ENCODE data around the gene FOCAD.
A peak's percentile ranks its signal among the peaks of the same experiment; 100 is the strongest.
"Not testable (repeated sequence)": the region's sequence is repeated elsewhere in the genome, so short reads cannot be mapped to it uniquely, and the experiment has no call there.

FOCAD gene

DNA sequence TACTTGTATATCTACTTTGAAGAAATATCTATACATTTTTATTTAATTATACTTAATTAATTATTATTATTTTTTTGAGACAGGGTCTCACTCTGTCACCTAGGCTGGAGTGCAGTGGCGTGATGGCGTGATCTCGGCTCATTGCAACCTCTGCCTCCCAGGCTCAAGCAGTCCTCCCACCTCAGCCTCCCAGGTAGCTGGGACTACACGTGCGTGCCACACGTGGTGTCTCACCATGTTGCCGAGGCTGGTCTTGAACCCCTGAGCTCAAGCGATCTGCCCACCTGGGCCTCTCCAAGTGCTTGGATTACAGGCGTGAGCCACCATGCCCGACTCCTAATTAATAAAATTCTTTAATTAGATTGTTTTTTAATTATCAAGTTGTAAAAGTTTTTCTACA, 10.5 kb upstream of the FOCAD start:
- not testable (repeated sequence) for H2BK12ac ChIP-seq (ENCODE audit: low read length in 2 of 2); H2AK5ac ChIP-seq (ENCODE audit: low read length, severe bottlenecking); H3K27me3 ChIP-seq (ENCODE audit: control insufficient read depth in 1 of 2, insufficient read depth in 1 of 2, low read length in 2 of 2); H3K79me1 ChIP-seq (replicated peaks; ENCODE audit: low read length, poor library complexity, severe bottlenecking); H3K9me3 ChIP-seq (ENCODE audit: control insufficient read depth, low read length); H2BK15ac ChIP-seq (ENCODE audit: low read depth, poor library complexity, severe bottlenecking); H3K9ac ChIP-seq (ENCODE audit: low read length); H3K4me3 ChIP-seq (ENCODE audit: insufficient read depth in 1 of 2, low read depth in 1 of 2, low read length in 2 of 2); DNase-seq; H4K8ac ChIP-seq (ENCODE audit: low read length); H3K23ac ChIP-seq (ENCODE audit: low read length in 2 of 2); H3K14ac ChIP-seq (ENCODE audit: low read length in 2 of 2); H3K18ac ChIP-seq (ENCODE audit: low read depth in 1 of 2, low read length in 2 of 2); H3K27ac ChIP-seq (ENCODE audit: low read length, poor library complexity, severe bottlenecking); H2BK120ac ChIP-seq (ENCODE audit: low read depth, low read length); H4K91ac ChIP-seq (ENCODE audit: low read length); H3K4me2 ChIP-seq (ENCODE audit: low read length, poor library complexity, severe bottlenecking); H3K36me3 ChIP-seq (ENCODE audit: control insufficient read depth in 1 of 2, insufficient read depth in 2 of 2, low read depth in 1 of 2, low read length in 2 of 2); H2AFZ ChIP-seq (ENCODE audit: low read depth, low read length); H3K4ac ChIP-seq (ENCODE audit: low read depth in 1 of 2, low read length in 2 of 2); H2BK5ac ChIP-seq (ENCODE audit: low read depth, low read length, poor library complexity, severe bottlenecking); H3K4me1 ChIP-seq (ENCODE audit: control insufficient read depth, insufficient read depth, low read depth, low read length)
- WGBS = 98% methylated on average over 7 of the region's 10 CpGs

DNA sequence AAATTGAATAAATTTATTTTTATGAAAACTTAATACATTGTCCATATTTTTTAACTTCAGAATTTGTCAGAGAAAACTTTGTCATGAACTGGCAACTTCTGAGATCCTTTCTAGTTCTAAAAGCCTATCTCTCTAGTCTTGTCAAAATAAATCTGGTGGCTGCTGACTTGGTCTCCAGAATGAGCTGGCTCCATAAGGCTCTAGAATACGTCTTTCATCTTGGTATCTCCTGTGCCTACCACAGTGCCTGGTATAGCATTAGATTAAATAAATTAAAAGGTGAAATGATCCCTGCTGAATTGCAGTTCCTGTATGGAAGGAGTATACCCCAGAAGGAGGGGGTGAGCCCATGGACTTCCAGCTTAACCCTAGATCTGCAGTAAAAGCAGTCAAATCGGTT, 2.6 kb upstream of the FOCAD start:
- no peak overlapping the region for H3K14ac ChIP-seq (ENCODE audit: low read length in 2 of 2)
- H2AFZ ChIP-seq (ENCODE audit: low read depth, low read length) = no peak overlapping the region
- no peak overlapping the region for H3K4me2 ChIP-seq (ENCODE audit: low read length, poor library complexity, severe bottlenecking)
- DNase-seq = no peak
- H3K4me1 ChIP-seq (ENCODE audit: control insufficient read depth, insufficient read depth, low read depth, low read length) = peaks cover 10% of the 10 kb centered on the region
- no peak overlapping the region for H2AK5ac ChIP-seq (ENCODE audit: low read length, severe bottlenecking)
- H3K36me3 ChIP-seq (ENCODE audit: control insufficient read depth in 1 of 2, insufficient read depth in 2 of 2, low read depth in 1 of 2, low read length in 2 of 2) = no peaks in the 10 kb centered on the region
- no peak overlapping the region for H3K4me3 ChIP-seq (ENCODE audit: insufficient read depth in 1 of 2, low read depth in 1 of 2, low read length in 2 of 2)
- no peak overlapping the region for H3K23ac ChIP-seq (ENCODE audit: low read length in 2 of 2)
- no peak overlapping the region for H2BK15ac ChIP-seq (ENCODE audit: low read depth, poor library complexity, severe bottlenecking)
- no peak overlapping the region for H4K8ac ChIP-seq (ENCODE audit: low read length)
- H3K27me3 ChIP-seq (ENCODE audit: control insufficient read depth in 1 of 2, insufficient read depth in 1 of 2, low read length in 2 of 2) = no peaks in the 10 kb centered on the region
- no peak overlapping the region for H2BK120ac ChIP-seq (ENCODE audit: low read depth, low read length)
- no peak overlapping the region for H3K18ac ChIP-seq (ENCODE audit: low read depth in 1 of 2, low read length in 2 of 2)
- H2BK5ac ChIP-seq (ENCODE audit: low read depth, low read length, poor library complexity, severe bottlenecking) = no peak overlapping the region
- H4K91ac ChIP-seq (ENCODE audit: low read length) = no peak overlapping the region
- no peak overlapping the region for H2BK12ac ChIP-seq (ENCODE audit: low read length in 2 of 2)
- WGBS = 100% methylated on average over 2 of the region's 2 CpGs
- no peak overlapping the region for H3K27ac ChIP-seq (ENCODE audit: low read length, poor library complexity, severe bottlenecking)
- H3K4ac ChIP-seq (ENCODE audit: low read depth in 1 of 2, low read length in 2 of 2) = no peak overlapping the region
- no peak overlapping the region for H3K9ac ChIP-seq (ENCODE audit: low read length)
- H3K79me1 ChIP-seq (replicated peaks; ENCODE audit: low read length, poor library complexity, severe bottlenecking) = peaks cover 2% of the 10 kb centered on the region
- peaks cover 2% of the 10 kb centered on the region for H3K9me3 ChIP-seq (ENCODE audit: control insufficient read depth, low read length)

DNA sequence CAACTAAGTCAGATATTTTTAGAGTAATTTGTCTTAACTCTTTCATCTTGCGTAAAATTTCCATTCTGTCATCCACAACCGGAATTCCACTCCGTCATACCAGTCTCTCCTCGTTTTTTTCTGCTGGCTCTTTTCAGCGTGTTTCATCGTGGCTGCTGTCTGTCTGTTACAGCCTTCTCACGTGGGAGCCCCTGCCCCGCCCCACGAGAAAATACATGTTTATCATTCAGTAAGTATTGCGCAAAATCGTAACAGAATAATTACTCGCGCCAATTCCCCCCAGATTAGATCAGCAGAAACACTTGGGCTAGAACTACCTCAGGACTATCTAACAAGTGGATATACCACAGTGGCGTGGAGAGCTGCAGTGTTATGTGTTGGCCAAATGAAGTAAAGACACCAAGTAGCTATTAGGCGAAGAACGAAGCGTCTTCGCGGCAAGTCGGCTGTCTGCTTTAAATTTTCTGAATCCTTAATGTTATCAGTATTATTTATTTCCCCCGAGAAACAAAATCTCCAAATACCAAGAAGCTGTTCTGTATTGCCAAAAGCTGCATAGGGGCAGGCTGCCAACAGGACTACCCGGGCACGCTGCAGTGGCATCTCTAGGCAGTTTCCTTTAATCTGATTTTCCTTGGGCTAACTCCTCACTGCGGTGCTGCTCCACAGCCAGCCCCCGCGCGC, 566 bp upstream of the FOCAD start:
- H4K8ac ChIP-seq (ENCODE audit: low read length) = no peak overlapping the region
- no peak overlapping the region for H3K23ac ChIP-seq (ENCODE audit: low read length in 2 of 2)
- peak overlapping the region in 1 of 2 experiments; percentile 79 for H3K4ac ChIP-seq (ENCODE audit: low read depth in 1 of 2, low read length in 2 of 2)
- H3K79me1 ChIP-seq (replicated peaks; ENCODE audit: low read length, poor library complexity, severe bottlenecking) = peaks cover 4% of the 10 kb centered on the region
- H4K91ac ChIP-seq (ENCODE audit: low read length) = no peak overlapping the region
- H2AK5ac ChIP-seq (ENCODE audit: low read length, severe bottlenecking) = no peak overlapping the region
- no peaks in the 10 kb centered on the region for H3K9me3 ChIP-seq (ENCODE audit: control insufficient read depth, low read length)
- H3K4me1 ChIP-seq (ENCODE audit: control insufficient read depth, insufficient read depth, low read depth, low read length) = peaks cover 9% of the 10 kb centered on the region
- DNase-seq = peak; percentile 91
- H3K9ac ChIP-seq (ENCODE audit: low read length) = peak overlapping the region; percentile 95
- H3K36me3 ChIP-seq (ENCODE audit: control insufficient read depth in 1 of 2, insufficient read depth in 2 of 2, low read depth in 1 of 2, low read length in 2 of 2) = no peaks in the 10 kb centered on the region
- H3K4me3 ChIP-seq (ENCODE audit: insufficient read depth in 1 of 2, low read depth in 1 of 2, low read length in 2 of 2) = peak overlapping the region; percentile 73 to 86
- no peak overlapping the region for H2BK15ac ChIP-seq (ENCODE audit: low read depth, poor library complexity, severe bottlenecking)
- H2AFZ ChIP-seq (ENCODE audit: low read depth, low read length) = no peak overlapping the region
- peak overlapping the region; percentile 49 to 62 for H3K18ac ChIP-seq (ENCODE audit: low read depth in 1 of 2, low read length in 2 of 2)
- peak overlapping the region; percentile 26 for H2BK5ac ChIP-seq (ENCODE audit: low read depth, low read length, poor library complexity, severe bottlenecking)
- H3K27ac ChIP-seq (ENCODE audit: low read length, poor library complexity, severe bottlenecking) = peak overlapping the region; percentile 43
- H3K27me3 ChIP-seq (ENCODE audit: control insufficient read depth in 1 of 2, insufficient read depth in 1 of 2, low read length in 2 of 2) = no peaks in the 10 kb centered on the region
- no peak overlapping the region for H2BK120ac ChIP-seq (ENCODE audit: low read depth, low read length)
- 19% methylated on average over 26 of the region's 27 CpGs for WGBS
- no peak overlapping the region for H3K14ac ChIP-seq (ENCODE audit: low read length in 2 of 2)
- H2BK12ac ChIP-seq (ENCODE audit: low read length in 2 of 2) = no peak overlapping the region
- peak overlapping the region; percentile 96 for H3K4me2 ChIP-seq (ENCODE audit: low read length, poor library complexity, severe bottlenecking)

DNA sequence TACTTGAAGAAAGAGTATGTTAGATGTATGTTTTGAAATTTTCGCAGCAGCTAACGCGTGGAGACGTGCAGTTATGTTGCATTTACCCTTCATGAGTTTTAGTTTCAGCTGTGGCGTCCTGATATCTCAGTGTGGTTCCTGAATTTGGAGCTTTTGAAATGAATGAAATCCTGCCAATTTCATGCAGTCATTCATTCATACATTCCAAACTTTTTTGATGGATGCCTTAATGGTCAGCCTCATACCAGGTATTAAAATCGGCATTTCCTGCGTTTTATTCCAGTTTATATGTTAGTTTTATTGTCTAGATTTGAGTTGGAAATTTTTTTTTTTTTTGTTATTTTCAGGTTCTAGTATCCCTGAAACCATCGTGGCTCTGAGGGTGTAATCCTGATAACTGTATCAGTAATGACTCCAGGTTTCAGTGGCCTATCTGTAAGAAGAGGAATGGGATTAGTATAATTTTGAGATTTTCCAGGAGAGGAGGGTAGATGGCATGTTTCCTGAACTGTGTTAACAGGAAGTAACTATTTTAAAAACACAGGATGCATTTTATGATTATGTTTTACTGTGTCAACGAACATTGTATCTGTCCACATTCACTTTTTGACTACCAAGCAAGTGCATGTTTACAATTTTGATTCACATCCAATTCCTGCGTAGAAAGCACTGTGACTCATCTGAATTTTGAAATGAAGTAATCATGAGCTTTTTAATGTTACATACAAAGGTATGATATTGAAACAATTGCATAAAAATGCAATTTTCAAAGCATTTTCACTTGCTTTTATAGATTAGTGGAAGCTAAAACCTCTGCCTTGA, 1.0 kb downstream of the FOCAD start:
- Histone ChIP-seq H3K79me1 (replicated peaks; ENCODE audit: low read length, poor library complexity, severe bottlenecking) (peaks cover 4% of the 10 kb centered on the region), H4K91ac (ENCODE audit: low read length) (no peak overlapping the region), H3K14ac (ENCODE audit: low read length in 2 of 2) (no peak overlapping the region), H2BK15ac (ENCODE audit: low read depth, poor library complexity, severe bottlenecking) (no peak overlapping the region), H3K4me3 (ENCODE audit: insufficient read depth in 1 of 2, low read depth in 1 of 2, low read length in 2 of 2) (peak overlapping the region; percentile 86 to 98), H3K9me3 (ENCODE audit: control insufficient read depth, low read length) (no peaks in the 10 kb centered on the region), H2BK120ac (ENCODE audit: low read depth, low read length) (no peak overlapping the region), H2AK5ac (ENCODE audit: low read length, severe bottlenecking) (no peak overlapping the region), H3K27ac (ENCODE audit: low read length, poor library complexity, severe bottlenecking) (peak overlapping the region; percentile 95), H3K36me3 (ENCODE audit: control insufficient read depth in 1 of 2, insufficient read depth in 2 of 2, low read depth in 1 of 2, low read length in 2 of 2) (no peaks in the 10 kb centered on the region), H3K18ac (ENCODE audit: low read depth in 1 of 2, low read length in 2 of 2) (peak overlapping the region in 1 of 2 experiments; percentile 28), H3K4me2 (ENCODE audit: low read length, poor library complexity, severe bottlenecking) (peak overlapping the region; percentile 75), H2BK5ac (ENCODE audit: low read depth, low read length, poor library complexity, severe bottlenecking) (no peak overlapping the region), H4K8ac (ENCODE audit: low read length) (no peak overlapping the region), H3K9ac (ENCODE audit: low read length) (peak overlapping the region; percentile 95), H3K27me3 (ENCODE audit: control insufficient read depth in 1 of 2, insufficient read depth in 1 of 2, low read length in 2 of 2) (no peaks in the 10 kb centered on the region), H3K23ac (ENCODE audit: low read length in 2 of 2) (no peak overlapping the region), H3K4me1 (ENCODE audit: control insufficient read depth, insufficient read depth, low read depth, low read length) (peaks cover 4% of the 10 kb centered on the region), H3K4ac (ENCODE audit: low read depth in 1 of 2, low read length in 2 of 2) (no peak overlapping the region), H2AFZ (ENCODE audit: low read depth, low read length) (no peak overlapping the region), H2BK12ac (ENCODE audit: low read length in 2 of 2) (no peak overlapping the region)
- 27% methylated on average over 7 of the region's 10 CpGs for WGBS
- DNase-seq = peak; percentile 76
